Nephron progenitor cell (in vitro differentiated cells): ENCODE data around the gene SOX1.

Source experiments
- DNase-seq: peaks from one replicate; pipeline ENCODE4 v3.0.0; 2021
- H3K27ac Mint-ChIP-seq: 2 replicates; pipeline ENCODE4 v1.8.0; 2021; ENCODE audit warnings: mild to moderate bottlenecking, moderate library complexity, mixed read lengths
- H3K27me3 Mint-ChIP-seq: 2 replicates; pipeline ENCODE4 v1.8.0; 2021; ENCODE audit warnings: mild to moderate bottlenecking, low read depth, mixed read lengths; ENCODE audit not compliant: poor library complexity
- H3K36me3 Mint-ChIP-seq: 2 replicates; pipeline ENCODE4 v1.8.0; 2021; ENCODE audit warnings: low read depth, mixed read lengths
- H3K4me1 Mint-ChIP-seq: 2 replicates; pipeline ENCODE4 v1.8.0; 2021; ENCODE audit warnings: mixed read lengths
- H3K4me3 Mint-ChIP-seq: 2 replicates; pipeline ENCODE4 v1.8.0; 2021; ENCODE audit warnings: mild to moderate bottlenecking, moderate library complexity, mixed read lengths
- H3K9me3 Mint-ChIP-seq: 2 replicates; pipeline ENCODE4 v1.8.0; 2021; ENCODE audit warnings: mild to moderate bottlenecking, moderate library complexity, mixed read lengths
- TF ChIP-seq, protein P1 (sequence below): fragments of 200-600 bp; sonication (generic); IDR thresholded peaks from 2 replicates; pipeline ENCODE4 v1.5.0; 2021; ENCODE audit warnings: antibody characterized with exemption

SOX1 gene

DNA sequence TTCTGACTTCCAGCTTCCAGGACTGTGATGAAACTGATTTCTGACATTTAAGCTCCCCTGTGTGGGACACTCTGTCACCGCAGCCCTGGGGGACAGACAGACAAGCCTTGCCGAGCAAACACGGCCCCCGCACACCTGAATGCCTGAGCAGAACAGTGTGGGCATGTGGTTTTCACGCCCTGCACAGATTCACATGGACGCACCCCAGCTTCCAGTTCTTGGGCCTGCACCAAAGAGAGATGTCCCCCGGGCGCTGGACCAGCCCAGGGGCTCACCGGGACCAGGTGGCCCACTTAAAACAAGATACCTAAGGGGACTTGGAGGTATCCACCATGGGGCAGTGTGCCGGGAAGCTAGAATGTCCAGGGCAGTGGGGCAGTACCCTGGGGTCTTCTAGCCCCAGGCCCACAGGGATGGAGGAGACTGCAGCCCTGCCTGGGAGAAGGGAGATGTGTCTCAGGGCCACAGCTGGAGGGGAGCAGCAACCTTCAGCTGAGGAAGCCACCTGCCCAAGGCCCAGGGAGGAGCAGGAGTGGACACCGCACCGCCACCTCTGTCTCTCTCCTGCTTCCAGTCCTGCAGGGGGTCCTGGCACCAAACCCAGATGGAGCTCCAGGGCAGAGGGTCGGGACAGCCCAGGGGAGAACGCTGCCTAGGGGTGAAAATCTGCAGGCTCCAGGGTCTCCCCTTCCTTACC lies 50.5 kb downstream of the SOX1 start:
- Mint-ChIP-seq H3K4me1 (peaks cover 28% of the 10 kb centered on the region), H3K27ac (no peak overlapping the region), H3K9me3 (no peaks in the 10 kb centered on the region), H3K27me3 (peaks cover 49% of the 10 kb centered on the region), H3K36me3 (no peaks in the 10 kb centered on the region), H3K4me3 (no peak overlapping the region)
- DNase-seq, result no peak
- TF ChIP-seq, protein P1, sequence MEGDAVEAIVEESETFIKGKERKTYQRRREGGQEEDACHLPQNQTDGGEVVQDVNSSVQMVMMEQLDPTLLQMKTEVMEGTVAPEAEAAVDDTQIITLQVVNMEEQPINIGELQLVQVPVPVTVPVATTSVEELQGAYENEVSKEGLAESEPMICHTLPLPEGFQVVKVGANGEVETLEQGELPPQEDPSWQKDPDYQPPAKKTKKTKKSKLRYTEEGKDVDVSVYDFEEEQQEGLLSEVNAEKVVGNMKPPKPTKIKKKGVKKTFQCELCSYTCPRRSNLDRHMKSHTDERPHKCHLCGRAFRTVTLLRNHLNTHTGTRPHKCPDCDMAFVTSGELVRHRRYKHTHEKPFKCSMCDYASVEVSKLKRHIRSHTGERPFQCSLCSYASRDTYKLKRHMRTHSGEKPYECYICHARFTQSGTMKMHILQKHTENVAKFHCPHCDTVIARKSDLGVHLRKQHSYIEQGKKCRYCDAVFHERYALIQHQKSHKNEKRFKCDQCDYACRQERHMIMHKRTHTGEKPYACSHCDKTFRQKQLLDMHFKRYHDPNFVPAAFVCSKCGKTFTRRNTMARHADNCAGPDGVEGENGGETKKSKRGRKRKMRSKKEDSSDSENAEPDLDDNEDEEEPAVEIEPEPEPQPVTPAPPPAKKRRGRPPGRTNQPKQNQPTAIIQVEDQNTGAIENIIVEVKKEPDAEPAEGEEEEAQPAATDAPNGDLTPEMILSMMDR, result no peak

GRCh38 chr13:112117955-112118302 lies 51.0 kb downstream of the SOX1 start:
- DNase-seq, result no peak
- TF ChIP-seq, protein P1, result no peak
- Mint-ChIP-seq H3K9me3 (no peaks in the 10 kb centered on the region), H3K27ac (no peak overlapping the region), H3K4me1 (peaks cover 28% of the 10 kb centered on the region), H3K36me3 (no peaks in the 10 kb centered on the region), H3K4me3 (no peak overlapping the region), H3K27me3 (peaks cover 44% of the 10 kb centered on the region)

DNA sequence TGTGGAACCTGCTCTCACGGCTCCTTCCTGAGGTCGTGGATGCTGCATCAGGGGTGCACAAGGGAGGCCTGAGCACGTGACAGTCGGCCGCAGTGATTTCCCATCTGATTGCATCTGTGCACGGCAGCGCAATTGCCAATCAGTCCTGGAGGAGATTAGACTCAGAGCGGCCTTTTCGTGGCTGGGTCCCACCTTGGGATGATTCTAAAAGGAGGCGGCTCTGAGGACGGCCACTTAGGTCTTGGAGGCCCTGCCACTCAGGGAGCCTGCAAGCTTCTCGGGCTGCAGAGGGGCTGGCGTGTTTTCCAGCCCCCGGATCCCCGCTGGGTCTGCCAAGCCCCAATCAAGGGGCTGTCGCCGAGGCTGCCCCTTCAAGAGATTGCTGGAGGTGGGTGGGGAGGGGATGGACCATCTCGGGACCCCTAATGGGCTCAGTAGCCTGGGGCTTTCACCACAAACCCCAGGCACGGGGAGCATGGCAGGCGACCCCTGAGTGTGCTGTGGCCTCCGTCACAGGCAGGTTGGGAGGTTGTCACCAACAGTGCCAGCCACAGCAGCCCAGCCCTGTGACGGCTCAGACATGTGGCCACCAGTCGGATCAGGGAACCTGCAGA lies 51.6 kb downstream of the SOX1 start:
- TF ChIP-seq, protein P1, result no peak
- H3K27me3 Mint-ChIP-seq, result peaks cover 38% of the 10 kb centered on the region
- no peak overlapping the region for H3K27ac Mint-ChIP-seq
- no peak for DNase-seq
- no peak overlapping the region for H3K4me3 Mint-ChIP-seq
- no peaks in the 10 kb centered on the region for H3K9me3 Mint-ChIP-seq
- no peaks in the 10 kb centered on the region for H3K36me3 Mint-ChIP-seq
- H3K4me1 Mint-ChIP-seq, result peaks cover 22% of the 10 kb centered on the region

GRCh38 chr13:112119192-112120030 lies 52.5 kb downstream of the SOX1 start:
- no peak overlapping the region for H3K27ac Mint-ChIP-seq
- H3K4me3 Mint-ChIP-seq, result no peak overlapping the region
- DNase-seq, result no peak
- no peaks in the 10 kb centered on the region for H3K9me3 Mint-ChIP-seq
- no peaks in the 10 kb centered on the region for H3K36me3 Mint-ChIP-seq
- H3K4me1 Mint-ChIP-seq, result peaks cover 16% of the 10 kb centered on the region
- TF ChIP-seq, protein P1, result no peak
- peaks cover 36% of the 10 kb centered on the region for H3K27me3 Mint-ChIP-seq

DNA sequence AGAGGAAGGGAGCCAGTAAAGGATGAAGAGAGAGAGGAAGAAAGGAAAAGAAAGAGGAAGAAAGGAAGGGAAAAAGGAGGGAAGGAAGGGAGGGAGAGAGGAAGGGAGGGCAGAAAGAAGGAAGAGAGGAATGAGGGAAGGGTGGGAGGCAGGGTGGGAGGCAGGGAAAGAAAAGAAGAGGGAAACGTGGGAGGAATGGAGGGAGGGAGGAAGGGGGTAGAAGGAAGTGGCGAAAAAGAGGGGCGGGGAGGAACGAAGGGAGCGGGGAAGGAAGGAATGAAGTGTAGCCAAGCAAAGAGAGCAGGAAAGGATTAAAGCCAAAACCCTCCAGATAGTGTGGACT lies 53.1 kb downstream of the SOX1 start:
- DNase-seq, result no peak
- peaks cover 35% of the 10 kb centered on the region for H3K27me3 Mint-ChIP-seq
- no peaks in the 10 kb centered on the region for H3K9me3 Mint-ChIP-seq
- peaks cover 18% of the 10 kb centered on the region for H3K4me1 Mint-ChIP-seq
- H3K27ac Mint-ChIP-seq, result no peak overlapping the region
- TF ChIP-seq, protein P1, result no peak
- no peaks in the 10 kb centered on the region for H3K36me3 Mint-ChIP-seq
- H3K4me3 Mint-ChIP-seq, result no peak overlapping the region
